Mucosa of stomach (tissue), 1 donor: ENCODE measurements around the gene GDPD5.

ENCODE experiments used
- H3K27me3 ChIP-seq: one replicate; pipeline ENCODE4 v1.7.0; 2013; ENCODE audit warnings: mild to moderate bottlenecking, low read length; ENCODE audit not compliant: control insufficient read depth, insufficient read depth
- H3K36me3 ChIP-seq: one replicate; pipeline ENCODE4 v1.7.0; 2013; ENCODE audit warnings: low read length; ENCODE audit not compliant: control insufficient read depth, insufficient read depth
- H3K4me1 ChIP-seq: one replicate; pipeline ENCODE4 v1.7.0; 2013; ENCODE audit warnings: mild to moderate bottlenecking, low read length; ENCODE audit not compliant: control insufficient read depth, insufficient read depth
- H3K4me3 ChIP-seq: one replicate; pipeline ENCODE4 v1.7.0; 2013; ENCODE audit warnings: low read length
- H3K9ac ChIP-seq: one replicate; pipeline ENCODE4 v1.7.0; 2013; ENCODE audit warnings: mild to moderate bottlenecking, low read length, moderate library complexity
- H3K9me3 ChIP-seq: one replicate; pipeline ENCODE4 v1.7.0; 2013; ENCODE audit warnings: mild to moderate bottlenecking, low read length, moderate library complexity; ENCODE audit not compliant: control insufficient read depth
- donor health status: Pancreatic carcinoma.

Gene GDPD5

GRCh38 chr11:75434886-75435570, 90.7 kb downstream of the GDPD5 start:
- H3K4me3 ChIP-seq, result no peak overlapping the region
- no peaks in the 10 kb centered on the region for H3K36me3 ChIP-seq
- H3K9me3 ChIP-seq, result no peaks in the 10 kb centered on the region
- peaks cover 14% of the 10 kb centered on the region for H3K4me1 ChIP-seq
- peaks cover 35% of the 10 kb centered on the region for H3K27me3 ChIP-seq
- H3K9ac ChIP-seq, result no peak overlapping the region

- no peak overlapping the region for H3K9ac ChIP-seq
- H3K36me3 ChIP-seq, result no peaks in the 10 kb centered on the region
- peaks cover 40% of the 10 kb centered on the region for H3K27me3 ChIP-seq
- H3K4me1 ChIP-seq, result peaks cover 16% of the 10 kb centered on the region
- peaks cover 4% of the 10 kb centered on the region for H3K9me3 ChIP-seq
- H3K4me3 ChIP-seq, result no peak overlapping the region
Measured at GRCh38 chr11:75434051-75434450, 91.7 kb downstream of the GDPD5 start.

DNA sequence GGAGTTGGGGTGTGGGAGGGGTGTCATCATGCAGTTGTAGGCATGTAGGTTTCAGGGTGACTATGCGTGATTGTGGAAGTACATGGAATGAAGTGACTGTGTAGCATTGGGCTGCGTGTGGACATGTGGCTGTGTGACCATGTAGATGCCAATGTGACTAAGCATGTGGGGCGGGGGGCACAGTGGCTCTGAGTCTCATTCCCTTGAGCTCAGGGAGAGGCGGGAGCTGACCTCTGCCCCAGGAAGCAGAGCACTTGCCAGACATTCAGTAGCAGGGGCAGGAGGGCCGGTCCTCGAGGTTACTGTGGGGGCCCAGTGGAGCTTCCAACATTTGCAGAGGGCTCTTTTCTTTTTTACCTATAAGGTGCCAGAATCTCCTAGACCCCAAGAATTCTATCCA, 92.3 kb downstream of the GDPD5 start:
- Histone ChIP-seq H3K9me3 (peaks cover 4% of the 10 kb centered on the region), H3K4me3 (no peak overlapping the region), H3K9ac (no peak overlapping the region), H3K4me1 (peaks cover 20% of the 10 kb centered on the region), H3K27me3 (peaks cover 40% of the 10 kb centered on the region), H3K36me3 (no peaks in the 10 kb centered on the region)

GRCh38 chr11:75432911-75433321, 92.8 kb downstream of the GDPD5 start, which contains the start of gene KLHL35:
KLHL35 (minus strand) TSS chr11:75433203; CDS start chr11:75430629, 2,574 bp downstream.
- no peak within 1 kb of the TSS for H3K4me3 ChIP-seq
- H3K27me3 ChIP-seq, result peaks cover 40% of the 10 kb centered on the region
- peaks cover 4% of the 10 kb centered on the region for H3K9me3 ChIP-seq
- no peaks in the 10 kb centered on the region for H3K36me3 ChIP-seq
- H3K9ac ChIP-seq, result no peak within 1 kb of the TSS
- peaks cover 23% of the 10 kb centered on the region for H3K4me1 ChIP-seq

DNA sequence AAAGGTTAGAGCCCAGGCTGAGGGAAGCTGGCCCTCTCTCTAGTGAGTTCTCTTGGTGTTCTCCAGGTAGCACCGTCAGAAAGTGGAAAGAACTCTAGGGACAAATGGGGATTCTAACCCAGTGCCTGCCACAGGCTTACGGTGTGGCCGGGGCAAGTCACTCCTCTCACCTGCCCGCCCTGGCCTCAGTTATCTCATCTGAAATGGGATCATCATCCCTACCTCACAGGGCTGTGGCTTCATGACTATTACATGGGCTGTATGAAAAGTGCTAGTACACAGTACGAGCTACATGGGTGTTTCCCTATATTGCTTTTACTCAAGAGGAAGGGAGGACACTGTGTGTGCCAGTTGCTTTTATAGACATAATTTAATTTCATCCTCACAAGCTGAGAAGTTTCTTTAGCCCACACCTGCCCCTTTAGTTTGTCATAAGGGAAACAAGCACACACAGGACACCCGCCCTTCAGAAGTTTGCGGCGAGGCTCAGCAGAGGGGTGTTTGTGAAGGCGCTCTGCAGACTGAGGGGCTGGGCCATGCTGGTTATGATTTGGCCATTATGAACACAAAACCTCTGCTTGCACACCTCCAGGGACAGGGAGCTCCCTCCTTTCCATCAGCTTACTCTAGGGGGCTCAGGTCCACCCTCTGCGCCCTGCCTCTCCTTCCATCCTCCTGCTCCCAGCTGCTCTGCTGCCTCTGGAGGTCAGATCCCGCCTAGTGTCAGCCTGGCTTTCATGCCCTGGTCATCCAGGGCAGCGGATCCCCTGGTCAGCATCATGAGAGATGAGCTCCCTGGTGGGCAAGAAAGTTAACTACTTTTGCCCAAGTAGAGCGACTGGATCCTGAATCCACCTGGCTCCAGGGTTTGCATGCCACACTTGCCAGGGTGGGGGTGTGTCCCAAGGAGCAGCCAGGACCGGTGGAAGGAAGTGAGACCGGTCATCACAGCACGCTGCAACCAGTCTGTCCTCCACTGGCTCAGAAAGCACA, 93.9 kb downstream of the GDPD5 start:
- no peak overlapping the region for H3K9ac ChIP-seq
- H3K4me3 ChIP-seq, result no peak overlapping the region
- no peaks in the 10 kb centered on the region for H3K36me3 ChIP-seq
- peaks cover 4% of the 10 kb centered on the region for H3K9me3 ChIP-seq
- H3K4me1 ChIP-seq, result peaks cover 26% of the 10 kb centered on the region
- peaks cover 40% of the 10 kb centered on the region for H3K27me3 ChIP-seq

DNA sequence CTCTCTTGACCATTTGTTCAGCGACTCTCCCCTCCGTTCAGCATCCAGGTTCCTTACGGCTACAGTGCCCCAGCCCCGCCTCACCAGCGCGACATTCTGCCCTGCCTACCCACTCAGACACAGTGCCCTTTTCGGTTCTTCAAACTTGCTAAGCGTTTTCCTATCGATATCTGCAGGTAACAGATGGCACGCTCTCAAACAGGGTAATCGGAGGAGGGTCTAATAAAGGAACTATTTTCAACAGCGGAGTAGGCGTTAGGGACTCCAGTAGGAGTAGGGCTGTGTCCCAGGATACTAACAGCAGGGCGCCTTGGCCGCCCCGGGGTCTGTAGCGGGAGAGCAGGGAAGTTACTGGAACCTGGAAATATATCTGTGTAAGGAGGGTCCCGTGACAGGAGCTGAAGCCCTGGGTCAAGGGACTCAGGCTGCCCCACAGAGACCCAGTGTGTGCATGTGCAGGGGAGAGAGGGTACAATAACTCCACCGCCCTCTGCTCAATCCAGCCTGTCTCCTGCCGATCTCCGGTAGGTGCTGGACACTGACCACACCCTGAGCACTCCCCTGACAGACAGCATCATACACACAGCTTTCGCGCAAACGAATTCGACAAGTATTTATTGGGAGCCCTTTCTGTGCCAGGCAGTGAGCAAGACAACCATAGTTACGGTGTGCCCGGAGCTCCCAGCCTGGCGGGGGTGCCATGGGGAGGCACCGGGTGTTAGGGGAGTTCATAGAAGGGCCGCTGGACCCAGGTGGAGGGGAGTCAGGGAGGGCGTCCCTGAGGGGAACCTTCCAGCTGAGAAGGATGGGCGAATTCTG, 94.8 kb downstream of the GDPD5 start:
- H3K4me1 ChIP-seq, result peaks cover 26% of the 10 kb centered on the region
- H3K4me3 ChIP-seq, result peak overlapping the region; percentile 45
- no peak overlapping the region for H3K9ac ChIP-seq
- H3K9me3 ChIP-seq, result peaks cover 4% of the 10 kb centered on the region
- no peaks in the 10 kb centered on the region for H3K36me3 ChIP-seq
- peaks cover 40% of the 10 kb centered on the region for H3K27me3 ChIP-seq

- peaks cover 26% of the 10 kb centered on the region for H3K4me1 ChIP-seq
- H3K9ac ChIP-seq, result no peak overlapping the region
- peaks cover 40% of the 10 kb centered on the region for H3K27me3 ChIP-seq
- H3K36me3 ChIP-seq, result no peaks in the 10 kb centered on the region
- H3K4me3 ChIP-seq, result peak overlapping the region; percentile 45
- H3K9me3 ChIP-seq, result peaks cover 4% of the 10 kb centered on the region
Measured at GRCh38 chr11:75429902-75430713, 95.6 kb downstream of the GDPD5 start.

DNA sequence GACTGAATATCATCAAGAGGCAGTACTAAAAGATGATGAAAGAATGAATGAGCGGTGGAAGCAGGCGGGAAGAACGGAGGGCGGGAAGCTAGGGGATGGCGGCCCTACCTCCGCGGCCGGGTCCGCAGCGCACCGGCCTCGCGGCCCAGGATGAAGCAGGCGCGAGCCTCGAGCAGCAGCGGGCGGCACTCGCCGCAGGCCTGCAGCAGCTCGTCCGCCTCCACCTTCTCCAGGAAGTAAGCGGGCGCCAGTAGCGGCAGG, 96.2 kb downstream of the GDPD5 start:
- Histone ChIP-seq H3K9me3 (peaks cover 4% of the 10 kb centered on the region), H3K27me3 (peaks cover 37% of the 10 kb centered on the region), H3K36me3 (no peaks in the 10 kb centered on the region), H3K9ac (no peak overlapping the region), H3K4me1 (peaks cover 26% of the 10 kb centered on the region), H3K4me3 (no peak overlapping the region)

- Histone ChIP-seq H3K9me3 (peaks cover 4% of the 10 kb centered on the region), H3K4me3 (no peak overlapping the region), H3K9ac (peak overlapping the region; percentile 42), H3K27me3 (peaks cover 37% of the 10 kb centered on the region), H3K4me1 (peaks cover 26% of the 10 kb centered on the region), H3K36me3 (no peaks in the 10 kb centered on the region)
Measured at GRCh38 chr11:75428989-75429640, 96.6 kb downstream of the GDPD5 start.

DNA sequence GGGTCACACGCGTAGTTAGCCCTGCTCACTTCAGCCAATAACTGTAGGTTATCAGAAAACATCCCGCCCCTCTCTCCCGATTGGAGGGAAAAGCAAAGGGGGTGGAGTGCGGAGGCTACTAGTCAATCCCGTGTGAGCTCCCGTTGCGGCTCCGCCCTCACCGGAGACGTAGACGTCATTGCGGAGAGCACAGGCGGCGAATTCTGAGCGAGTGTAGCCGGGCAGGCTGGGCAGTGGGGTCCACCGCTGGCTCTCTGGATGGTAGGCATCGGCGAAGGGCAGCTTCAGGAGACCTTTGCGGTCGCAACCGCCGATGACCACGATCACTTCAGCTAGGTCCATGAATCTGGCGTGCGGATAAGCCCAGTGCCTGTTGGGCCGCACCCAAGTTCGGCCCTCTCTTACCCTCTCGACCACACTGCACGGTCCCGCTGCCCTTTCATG, 97.4 kb downstream of the GDPD5 start:
- peaks cover 30% of the 10 kb centered on the region for H3K4me1 ChIP-seq
- peaks cover 35% of the 10 kb centered on the region for H3K27me3 ChIP-seq
- no peaks in the 10 kb centered on the region for H3K36me3 ChIP-seq
- H3K9me3 ChIP-seq, result peaks cover 4% of the 10 kb centered on the region
- peak overlapping the region; percentile 42 for H3K9ac ChIP-seq
- H3K4me3 ChIP-seq, result peak overlapping the region; percentile 14

DNA sequence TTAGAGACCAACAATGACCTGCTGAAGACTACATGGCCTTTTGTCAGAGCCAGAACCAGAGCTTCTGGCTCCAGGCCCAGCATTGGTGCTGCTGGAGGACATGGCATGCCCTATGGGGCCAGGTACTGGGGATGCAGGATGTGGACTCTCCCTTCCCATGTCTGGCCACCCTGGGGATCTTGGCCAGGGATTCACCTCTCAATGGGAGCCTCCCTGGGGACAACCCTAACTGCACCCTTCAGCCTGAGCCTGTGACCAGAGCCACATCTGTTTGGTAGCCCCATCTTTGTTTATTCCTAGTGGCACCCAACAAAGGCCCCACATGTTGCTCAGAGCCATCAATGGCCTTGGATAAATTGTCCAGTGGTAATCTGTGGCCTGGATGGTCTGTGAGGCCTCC, 98.6 kb downstream of the GDPD5 start:
- Histone ChIP-seq H3K4me3 (no peak overlapping the region), H3K27me3 (peaks cover 24% of the 10 kb centered on the region), H3K36me3 (no peaks in the 10 kb centered on the region), H3K4me1 (peaks cover 33% of the 10 kb centered on the region), H3K9ac (no peak overlapping the region), H3K9me3 (peaks cover 4% of the 10 kb centered on the region)
